ENCODE data around the gene MMADHC. TPM values are rescaled to one million over a fixed set of nuclear protein-coding genes. Genes with fewer than 3 reads are reported as not detected.

The MMADHC gene
- total RNA-seq, 4 donors from 2014 or later: 7.8 to 91.6 (median 44.5) TPM

- Histone ChIP-seq H3K27ac (no peak overlapping the region), H3K4me3 (no peak overlapping the region), H3K4me1 (no peaks in the 10 kb centered on the region), H3K27me3 (no peaks in the 10 kb centered on the region), H3K36me3 (no peaks in the 10 kb centered on the region), H3K9me3 (no peaks in the 10 kb centered on the region)
- intact Hi-C loops (cut with DNase I; ENCODE audit: low total_unique reads) (no loop called here), in situ Hi-C loops (cut with MboI; ENCODE audit: low pct_ligation_motif_present in 1 of 4, low pct_unique_long_range_greater_than_20kb in 1 of 4, low sequenced_read_pairs in 3 of 4) (no loop called here)
- DNase-seq: no peak
- TF ChIP-seq POLR2AphosphoS5 (IDR thresholded peaks at IDR 0.05) (no peak), EP300 (IDR thresholded peaks at IDR 0.05; ENCODE audit: low read depth) (no peak), POLR2A (IDR thresholded peaks at IDR 0.05) (no peak)
- TF ChIP-seq, protein P1, sequence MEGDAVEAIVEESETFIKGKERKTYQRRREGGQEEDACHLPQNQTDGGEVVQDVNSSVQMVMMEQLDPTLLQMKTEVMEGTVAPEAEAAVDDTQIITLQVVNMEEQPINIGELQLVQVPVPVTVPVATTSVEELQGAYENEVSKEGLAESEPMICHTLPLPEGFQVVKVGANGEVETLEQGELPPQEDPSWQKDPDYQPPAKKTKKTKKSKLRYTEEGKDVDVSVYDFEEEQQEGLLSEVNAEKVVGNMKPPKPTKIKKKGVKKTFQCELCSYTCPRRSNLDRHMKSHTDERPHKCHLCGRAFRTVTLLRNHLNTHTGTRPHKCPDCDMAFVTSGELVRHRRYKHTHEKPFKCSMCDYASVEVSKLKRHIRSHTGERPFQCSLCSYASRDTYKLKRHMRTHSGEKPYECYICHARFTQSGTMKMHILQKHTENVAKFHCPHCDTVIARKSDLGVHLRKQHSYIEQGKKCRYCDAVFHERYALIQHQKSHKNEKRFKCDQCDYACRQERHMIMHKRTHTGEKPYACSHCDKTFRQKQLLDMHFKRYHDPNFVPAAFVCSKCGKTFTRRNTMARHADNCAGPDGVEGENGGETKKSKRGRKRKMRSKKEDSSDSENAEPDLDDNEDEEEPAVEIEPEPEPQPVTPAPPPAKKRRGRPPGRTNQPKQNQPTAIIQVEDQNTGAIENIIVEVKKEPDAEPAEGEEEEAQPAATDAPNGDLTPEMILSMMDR (IDR thresholded peaks at IDR 0.05): no peak
- 47 to 53% methylated on average over 1 of the region's 1 CpG for WGBS, 2 donors (ENCODE audit: low coverage in 1 of 2)
These were observed 42.9 kb downstream of the MMADHC start for GRCh38 chr2:149544692-149545091.

DNA sequence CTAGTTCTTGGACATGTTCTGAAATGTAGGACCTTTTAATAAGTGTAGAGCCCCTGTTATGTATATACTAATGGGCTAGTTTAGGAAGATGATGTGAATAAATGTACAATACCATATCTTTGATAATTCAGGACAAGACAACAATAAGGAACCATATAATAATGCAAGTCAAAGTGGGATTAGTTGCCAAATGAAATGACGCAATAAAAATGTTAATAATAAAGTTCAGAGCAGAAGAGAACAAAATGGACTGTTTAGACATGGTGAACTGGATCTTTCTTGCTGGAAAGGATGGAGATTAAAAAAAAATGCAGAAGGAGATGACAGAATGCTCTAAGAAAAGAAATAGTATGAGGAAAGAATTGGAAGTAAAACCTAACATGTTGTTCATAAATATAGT, 43.7 kb downstream of the MMADHC start:
- no peak for TF ChIP-seq EP300 (IDR thresholded peaks at IDR 0.05; ENCODE audit: low read depth)
- no peak for TF ChIP-seq POLR2AphosphoS5 (IDR thresholded peaks at IDR 0.05)
- TF ChIP-seq POLR2A (IDR thresholded peaks at IDR 0.05): no peak
- Histone ChIP-seq H3K4me1 (no peaks in the 10 kb centered on the region), H3K36me3 (no peaks in the 10 kb centered on the region), H3K4me3 (no peak overlapping the region), H3K27me3 (no peaks in the 10 kb centered on the region), H3K9me3 (no peaks in the 10 kb centered on the region), H3K27ac (no peak overlapping the region)
- WGBS, 2 donors (ENCODE audit: low coverage in 1 of 2): 95 to 100% methylated on average over 1 of the region's 1 CpG
- in situ Hi-C loops (cut with MboI; ENCODE audit: low pct_ligation_motif_present in 1 of 4, low pct_unique_long_range_greater_than_20kb in 1 of 4, low sequenced_read_pairs in 3 of 4): no loop called here
- intact Hi-C loops (cut with DNase I; ENCODE audit: low total_unique reads): no loop called here
- no peak for DNase-seq

DNA sequence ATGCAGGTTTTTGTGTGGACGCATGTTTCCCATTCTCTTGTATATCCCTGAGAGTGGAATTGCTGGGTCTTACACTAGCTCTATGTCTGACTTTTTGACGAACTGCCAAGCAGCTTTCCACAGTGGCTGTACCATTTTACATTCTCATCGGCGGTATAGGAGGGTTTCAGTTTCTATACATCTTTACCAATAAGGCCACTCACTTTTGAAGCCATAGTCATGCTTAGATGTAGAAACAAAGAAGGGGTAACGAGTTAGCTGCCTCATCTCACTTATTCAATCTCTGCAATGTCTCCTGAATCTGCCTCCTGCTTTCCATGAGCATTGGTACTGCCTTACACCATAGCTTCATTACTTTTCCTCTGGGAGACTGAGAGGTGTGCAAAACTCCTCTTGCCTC, 47.4 kb downstream of the MMADHC start:
- 67 to 84% methylated on average over 1 to 5 of the region's 5 CpGs for WGBS, 2 donors (ENCODE audit: low coverage in 1 of 2)
- H3K4me3 ChIP-seq: no peak overlapping the region
- in situ Hi-C loops (cut with MboI; ENCODE audit: low pct_ligation_motif_present in 1 of 4, low pct_unique_long_range_greater_than_20kb in 1 of 4, low sequenced_read_pairs in 3 of 4) (no loop called here), intact Hi-C loops (cut with DNase I; ENCODE audit: low total_unique reads) (no loop called here)
- TF ChIP-seq, protein P1 (IDR thresholded peaks at IDR 0.05): no peak
- TF ChIP-seq EP300 (IDR thresholded peaks at IDR 0.05; ENCODE audit: low read depth) (no peak), POLR2A (IDR thresholded peaks at IDR 0.05) (no peak), POLR2AphosphoS5 (IDR thresholded peaks at IDR 0.05) (no peak)
- no peak overlapping the region for H3K27ac ChIP-seq
- H3K27me3 ChIP-seq: no peaks in the 10 kb centered on the region
- H3K36me3 ChIP-seq: no peaks in the 10 kb centered on the region
- no peak for DNase-seq
- H3K9me3 ChIP-seq: no peaks in the 10 kb centered on the region
- no peaks in the 10 kb centered on the region for H3K4me1 ChIP-seq

DNA sequence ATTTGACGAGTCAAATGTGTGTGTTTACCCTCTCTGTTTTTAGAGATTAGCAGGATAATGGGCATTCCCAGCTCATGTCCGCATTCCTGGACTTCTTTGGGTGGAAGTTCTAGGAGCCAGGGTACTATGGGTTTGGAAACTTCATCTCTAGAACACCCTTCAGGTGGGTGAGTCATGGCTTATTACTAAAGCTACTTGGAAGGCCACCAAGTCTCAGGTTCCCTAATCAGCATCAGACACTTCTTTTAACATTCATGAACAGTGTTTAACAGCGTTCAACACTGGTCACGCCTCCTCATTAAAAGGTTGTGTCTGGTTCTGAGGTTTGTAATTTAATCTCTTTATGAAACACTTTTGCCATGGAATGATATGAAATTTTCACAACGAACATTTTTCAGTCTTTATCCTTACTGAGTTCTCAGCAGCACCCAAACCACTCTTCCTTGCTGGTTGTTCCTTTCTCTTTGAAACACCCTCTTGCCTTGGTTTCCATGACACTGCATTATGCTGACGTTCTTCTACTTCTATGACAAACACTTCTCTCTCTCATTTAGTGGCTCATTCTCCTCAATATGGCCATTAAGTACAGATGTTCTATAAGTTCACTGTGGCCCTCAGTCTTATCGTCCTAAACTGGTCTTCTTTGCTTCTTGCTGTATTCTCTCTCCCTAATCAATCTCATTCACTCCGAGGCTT, 49.3 kb downstream of the MMADHC start:
- in situ Hi-C loops (cut with MboI; ENCODE audit: low pct_ligation_motif_present in 1 of 4, low pct_unique_long_range_greater_than_20kb in 1 of 4, low sequenced_read_pairs in 3 of 4): no loop called here
- no peak for TF ChIP-seq POLR2A (IDR thresholded peaks at IDR 0.05)
- no peak for TF ChIP-seq EP300 (IDR thresholded peaks at IDR 0.05; ENCODE audit: low read depth)
- TF ChIP-seq, protein P1 (IDR thresholded peaks at IDR 0.05): no peak
- TF ChIP-seq POLR2AphosphoS5 (IDR thresholded peaks at IDR 0.05): no peak
- DNase-seq: no peak
- Histone ChIP-seq H3K36me3 (no peaks in the 10 kb centered on the region), H3K4me3 (no peak overlapping the region), H3K4me1 (no peaks in the 10 kb centered on the region), H3K27ac (no peak overlapping the region), H3K27me3 (no peaks in the 10 kb centered on the region), H3K9me3 (no peaks in the 10 kb centered on the region)
- 70 to 83% methylated on average over 7 to 8 of the region's 8 CpGs for WGBS, 2 donors (ENCODE audit: low coverage in 1 of 2)
- intact Hi-C loops (cut with DNase I; ENCODE audit: low total_unique reads): no loop called here

All from transverse colon (tissue), 4 donors.